Panc1 (cell line): ENCODE measurements around the gene GMEB1. TPM values are rescaled to one million over a fixed set of nuclear protein-coding genes. Genes with fewer than 3 reads are reported as not detected.
"Not testable (repeated sequence)": the region's sequence is repeated elsewhere in the genome, so short reads cannot be mapped to it uniquely, and the experiment has no call there.

ENCODE experiments used
- ATAC-seq: fragments of 200-7000 bp; cut with Tn5 transposase; 2 replicates; pipeline ENCODE4 v1.9.1; 2020; ENCODE audit warnings: mild to moderate bottlenecking, moderate library complexity
- BruUV-seq: library from RNA; stranded (reverse); fragments of 400-500 nt; replicated peaks from 2 replicates; lab custom pipeline; 2021; lab: Mats Ljungman, UMichigan
- CTCF ChIA-PET: fragments of 300-600 bp; sonication (Branson Sonifier 250); formaldehyde crosslinking; loops from one replicate; lab custom pipeline; 2022; ENCODE audit warnings: antibody characterized with exemption; lab: Charles Lee
- POLR2A ChIA-PET: fragments of 300-600 bp; sonication (Branson Sonifier 250); formaldehyde crosslinking; loops from one replicate; lab custom pipeline; 2022; ENCODE audit warnings: antibody characterized with exemption; lab: Charles Lee
- DNase-seq: peaks from one replicate; pipeline ENCODE4 v3.0.0-alpha.2; 2010; ENCODE audit warnings: low read depth, low spot score
- H3K27ac ChIP-seq: 2 replicates; pipeline ENCODE4 v1.5.1; 2011; ENCODE audit warnings: mild to moderate bottlenecking, low read length, inconsistent platforms
- H3K27me3 ChIP-seq: fragments of 200-500 bp; sonication (Bioruptor generic); 2 replicates; pipeline ENCODE4 v1.6.0; 2014; ENCODE audit warnings: low read length, inconsistent platforms; ENCODE audit not compliant: control insufficient read depth, insufficient read depth
- H3K36me3 ChIP-seq: fragments of 200-500 bp; sonication (Bioruptor generic); 2 replicates; pipeline ENCODE4 v1.5.1; 2014; ENCODE audit warnings: inconsistent platforms, mild to moderate bottlenecking, low read length, moderate library complexity; ENCODE audit not compliant: control insufficient read depth, insufficient read depth
- H3K4me1 ChIP-seq: 2 replicates; pipeline ENCODE4 v1.5.1; 2011; ENCODE audit warnings: inconsistent platforms, mild to moderate bottlenecking, low read length, moderate library complexity; ENCODE audit not compliant: control insufficient read depth, insufficient read depth
- H3K4me3 ChIP-seq, 2 experiments: 2 replicates each; pipeline ENCODE4 v1.5.1; 2011 to 2012; ENCODE audit warnings: low read depth in 2 of 2, low read length in 2 of 2, mild to moderate bottlenecking in 2 of 2, inconsistent platforms in 1 of 2, moderate library complexity in 1 of 2
- H3K9me3 ChIP-seq: fragments of 200-500 bp; sonication (Bioruptor generic); 2 replicates; pipeline ENCODE4 v1.5.1; 2014; ENCODE audit warnings: low read depth, mild to moderate bottlenecking, inconsistent platforms, low read length, moderate library complexity; ENCODE audit not compliant: control insufficient read depth, insufficient read depth
- CTCF ChIP-seq: fragments of 450-650 bp; IDR thresholded peaks from 2 replicates; pipeline ENCODE4 v1.5.1; 2017; ENCODE audit warnings: mild to moderate bottlenecking
- POLR2AphosphoS5 ChIP-seq: IDR thresholded peaks from 2 replicates; pipeline ENCODE4 v1.6.1; 2012; ENCODE audit warnings: mild to moderate bottlenecking, low read depth, low read length, moderate library complexity
- SIN3A ChIP-seq: IDR thresholded peaks from 2 replicates; pipeline ENCODE4 v1.6.1; 2012; ENCODE audit warnings: low read depth, mild to moderate bottlenecking, low read length, moderate library complexity, borderline replicate concordance; ENCODE audit not compliant: insufficient read depth
- TCF7L2 ChIP-seq: IDR thresholded peaks from 2 replicates; pipeline ENCODE4 v1.6.1; 2011; ENCODE audit warnings: mild to moderate bottlenecking, low read depth, low read length, inconsistent platforms
- in situ Hi-C: cut with HindIII; loops from 2 replicates; pipeline ENCODE4 v1.10.0; 2016; ENCODE audit warnings: low sequenced_read_pairs, low pct_unique_long_range_greater_than_20kb
- intact Hi-C: fragments of 100-400 bp; cut with micrococcal nuclease; formaldehyde crosslinking; loops from one replicate; pipeline ENCODE4 v1.10.0; 2022; ENCODE audit not compliant: unreplicated experiment
- total RNA-seq: library from RNA; stranded (reverse); gene quantifications from one replicate; pipeline ENCODE4 v1.2.1, GENCODE V29; 2021; ENCODE audit not compliant: unreplicated experiment
- TF ChIP-seq, protein P1 (sequence below), 2 experiments: IDR thresholded peaks; 2 replicates each; pipeline ENCODE4 v1.6.1; 2011 to 2012; ENCODE audit warnings: low read depth in 2 of 2, control low read depth in 1 of 2, low read length in 1 of 2, mild to moderate bottlenecking in 1 of 2, moderate library complexity in 1 of 2; ENCODE audit not compliant: insufficient read depth in 1 of 2

The GMEB1 gene
- total RNA-seq, 1 experiment from 2014 or later: 13.8 TPM

DNA sequence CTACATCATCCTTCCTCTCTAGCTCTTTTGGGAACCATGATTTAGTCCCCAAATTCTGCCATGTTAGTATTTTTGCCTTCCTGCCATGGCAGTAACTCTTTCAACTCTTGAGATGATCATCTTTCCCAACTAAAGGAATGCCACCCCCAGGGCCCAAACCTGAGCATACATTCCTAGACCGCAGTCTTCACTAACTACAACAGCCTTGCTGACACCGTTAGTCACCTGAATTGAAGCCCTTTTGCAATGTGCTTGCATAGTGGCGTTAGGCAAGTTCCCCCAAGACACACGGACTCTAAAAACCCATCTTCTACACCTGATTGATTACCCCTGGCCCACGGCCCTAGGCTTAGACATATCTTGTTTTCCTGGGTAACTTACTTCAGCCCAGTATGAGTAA, 51.8 kb downstream of the GMEB1 start:
- TF ChIP-seq TCF7L2 (no peak), CTCF (no peak), SIN3A (no peak), POLR2AphosphoS5 (no peak)
- TF ChIP-seq, protein P1, sequence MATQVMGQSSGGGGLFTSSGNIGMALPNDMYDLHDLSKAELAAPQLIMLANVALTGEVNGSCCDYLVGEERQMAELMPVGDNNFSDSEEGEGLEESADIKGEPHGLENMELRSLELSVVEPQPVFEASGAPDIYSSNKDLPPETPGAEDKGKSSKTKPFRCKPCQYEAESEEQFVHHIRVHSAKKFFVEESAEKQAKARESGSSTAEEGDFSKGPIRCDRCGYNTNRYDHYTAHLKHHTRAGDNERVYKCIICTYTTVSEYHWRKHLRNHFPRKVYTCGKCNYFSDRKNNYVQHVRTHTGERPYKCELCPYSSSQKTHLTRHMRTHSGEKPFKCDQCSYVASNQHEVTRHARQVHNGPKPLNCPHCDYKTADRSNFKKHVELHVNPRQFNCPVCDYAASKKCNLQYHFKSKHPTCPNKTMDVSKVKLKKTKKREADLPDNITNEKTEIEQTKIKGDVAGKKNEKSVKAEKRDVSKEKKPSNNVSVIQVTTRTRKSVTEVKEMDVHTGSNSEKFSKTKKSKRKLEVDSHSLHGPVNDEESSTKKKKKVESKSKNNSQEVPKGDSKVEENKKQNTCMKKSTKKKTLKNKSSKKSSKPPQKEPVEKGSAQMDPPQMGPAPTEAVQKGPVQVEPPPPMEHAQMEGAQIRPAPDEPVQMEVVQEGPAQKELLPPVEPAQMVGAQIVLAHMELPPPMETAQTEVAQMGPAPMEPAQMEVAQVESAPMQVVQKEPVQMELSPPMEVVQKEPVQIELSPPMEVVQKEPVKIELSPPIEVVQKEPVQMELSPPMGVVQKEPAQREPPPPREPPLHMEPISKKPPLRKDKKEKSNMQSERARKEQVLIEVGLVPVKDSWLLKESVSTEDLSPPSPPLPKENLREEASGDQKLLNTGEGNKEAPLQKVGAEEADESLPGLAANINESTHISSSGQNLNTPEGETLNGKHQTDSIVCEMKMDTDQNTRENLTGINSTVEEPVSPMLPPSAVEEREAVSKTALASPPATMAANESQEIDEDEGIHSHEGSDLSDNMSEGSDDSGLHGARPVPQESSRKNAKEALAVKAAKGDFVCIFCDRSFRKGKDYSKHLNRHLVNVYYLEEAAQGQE (IDR thresholded peaks at IDR 0.05; ENCODE audit: insufficient read depth in 1 of 2, low read depth in 2 of 2, low read length in 1 of 2): no peak
- in situ Hi-C loops (no loop called here), intact Hi-C loops (no loop called here)
- H3K4me3 ChIP-seq: no peak overlapping the region
- ChIA-PET POLR2A (no interaction called here), CTCF (interaction anchor here (0.6 kb wide), 3 partner anchors 16 to 76 kb away, joined by 3 to 7 read pairs (median 4); partner anchors contain the start of gene YTHDF2)
- H3K9me3 ChIP-seq: no peaks in the 10 kb centered on the region
- H3K4me1 ChIP-seq: no peaks in the 10 kb centered on the region
- no peaks in the 10 kb centered on the region for H3K27me3 ChIP-seq
- DNase-seq: no peak
- H3K27ac ChIP-seq: no peak overlapping the region
- BruUV-seq: no TSS peak
- H3K36me3 ChIP-seq: no peaks in the 10 kb centered on the region
- no peak for ATAC-seq

DNA sequence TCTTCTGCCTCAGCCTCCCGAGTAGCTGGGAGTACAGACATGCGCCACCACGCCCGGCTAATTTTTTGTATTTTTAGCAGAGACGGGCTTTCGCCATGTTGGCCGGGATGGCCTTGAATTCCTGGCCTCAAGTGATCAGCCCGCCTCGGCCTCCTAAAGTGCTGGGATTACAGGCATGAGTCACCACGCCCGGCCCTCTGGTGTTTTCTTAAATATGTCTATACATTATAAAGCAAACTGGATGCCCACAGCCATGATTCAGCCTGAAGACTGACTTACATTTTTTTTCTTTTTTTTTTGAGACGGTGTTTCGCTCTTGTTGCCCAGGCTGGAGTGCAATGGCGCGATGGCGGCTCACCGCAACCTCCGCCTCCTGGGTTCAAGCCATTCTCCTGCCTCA, 53.3 kb downstream of the GMEB1 start:
- H3K36me3 ChIP-seq, H3K27ac ChIP-seq, intact Hi-C loops, ATAC-seq, H3K4me3 ChIP-seq, H3K9me3 ChIP-seq, CTCF ChIA-PET, POLR2A ChIA-PET, BruUV-seq, H3K27me3 ChIP-seq, H3K4me1 ChIP-seq, in situ Hi-C loops, DNase-seq: not testable (repeated sequence)

- H3K27ac ChIP-seq, intact Hi-C loops, BruUV-seq, H3K9me3 ChIP-seq, H3K4me1 ChIP-seq, H3K4me3 ChIP-seq, DNase-seq, POLR2A ChIA-PET, H3K27me3 ChIP-seq, CTCF ChIA-PET, in situ Hi-C loops, ATAC-seq, H3K36me3 ChIP-seq: not testable (repeated sequence)
Measured at GRCh38 chr1:28725365-28725764, 56.8 kb downstream of the GMEB1 start.
